ENCODE data around the gene MEOX1. TPM values are rescaled to one million over a fixed set of nuclear protein-coding genes. Genes with fewer than 3 reads are reported as not detected.
A peak's percentile ranks its signal among the peaks of the same experiment; 100 is the strongest.

MEOX1 gene
- total RNA-seq, 1 experiment from 2014 or later = not detected

GRCh38 chr17:43627653-43628052 lies 34.1 kb downstream of the MEOX1 start:
- Histone ChIP-seq H3K79me2 (ENCODE audit: insufficient read depth, low read length) (no peaks in the 10 kb centered on the region), H3K9ac (ENCODE audit: extremely low read depth, insufficient read length, low read length) (no peak overlapping the region), H2BK20ac (ENCODE audit: low read depth, low read length, poor library complexity, severe bottlenecking) (no peak overlapping the region), H3K4ac (ENCODE audit: low read depth, low read length) (no peak overlapping the region), H2BK120ac (ENCODE audit: low read depth, low read length, poor library complexity, severe bottlenecking) (no peak overlapping the region), H4K20me1 (ENCODE audit: control insufficient read depth, insufficient read depth, insufficient read length) (peaks cover 5% of the 10 kb centered on the region), H2BK5ac (ENCODE audit: insufficient read length, low read length) (no peak overlapping the region), H4K5ac (ENCODE audit: insufficient read length, low read depth, low read length) (no peak overlapping the region), H3K23ac (ENCODE audit: insufficient read length, low read depth, low read length) (no peak overlapping the region), H3K27me3 (ENCODE audit: insufficient read depth, low read length) (no peaks in the 10 kb centered on the region), H3K79me1 (ENCODE audit: insufficient read depth, low read depth, low read length, poor library complexity, severe bottlenecking) (no peaks in the 10 kb centered on the region), H2AK5ac (ENCODE audit: insufficient read length, low read length) (no peak overlapping the region), H2BK15ac (ENCODE audit: low read depth, low read length) (no peak overlapping the region), H4K91ac (ENCODE audit: insufficient read length, low read depth, low read length) (no peak overlapping the region), H2AFZ (ENCODE audit: low read length) (no peak overlapping the region), H3K18ac (ENCODE audit: insufficient read length, low read depth, low read length) (no peak overlapping the region), H4K8ac (replicated peaks; ENCODE audit: insufficient read length, low read depth, low read length) (no peak overlapping the region), H3K4me2 (ENCODE audit: insufficient read depth, insufficient read length, low read length) (no peak overlapping the region), H3K23me2 (ENCODE audit: insufficient read length, low read depth, low read length, poor library complexity, severe bottlenecking) (no peaks in the 10 kb centered on the region), H3K14ac (ENCODE audit: insufficient read depth, low read length) (no peak overlapping the region), H2BK12ac (ENCODE audit: insufficient read length, low read depth, low read length) (peak overlapping the region; percentile 45), H3K56ac (ENCODE audit: insufficient read length, low read depth, low read length) (no peak overlapping the region), H3K9me3 (ENCODE audit: control insufficient read depth, low read depth, low read length) (no peaks in the 10 kb centered on the region), H3T11ph (ENCODE audit: low read length) (no peak overlapping the region), H3K4me1 (ENCODE audit: insufficient read depth, low read length) (no peaks in the 10 kb centered on the region), H3K27ac (ENCODE audit: insufficient read length, low read depth, low read length) (no peak overlapping the region)
- no peak overlapping the region; a peak in 2 of 7 replicates for H3K27ac Mint-ChIP-seq
- H3K4me3 Mint-ChIP-seq = no peak overlapping the region; a peak in 2 of 5 replicates
- H3K9me3 Mint-ChIP-seq = no peaks in the 10 kb centered on the region
- no peak for DNase-seq
- WGBS (ENCODE audit: extremely low coverage, insufficient read length, low lambda C conversion rate) = no CpG with 5 or more reads among the region's 5 CpGs
- H3K4me1 Mint-ChIP-seq = peaks cover 11 to 17% of the 10 kb centered on the region in 2 experiments
- no peak for TF ChIP-seq CTCF (conservative IDR thresholded peaks at IDR 0.05)
- no peaks in the 10 kb centered on the region for H3K27me3 Mint-ChIP-seq (ENCODE audit: low read depth)
- H3K36me3 Mint-ChIP-seq (ENCODE audit: insufficient read depth in 1 of 3, low read depth in 3 of 3) = no peaks in the 10 kb centered on the region
